GM15510 (cell line): ENCODE measurements around the gene OR10J1.

ENCODE experiments used
- POLR2A ChIP-seq: IDR thresholded peaks from 3 replicates; pipeline ENCODE4 v1.6.1; 2011; ENCODE audit warnings: borderline replicate concordance; ENCODE audit not compliant: insufficient read length; ENCODE audit errors: extremely low read depth

The OR10J1 gene, protein sequence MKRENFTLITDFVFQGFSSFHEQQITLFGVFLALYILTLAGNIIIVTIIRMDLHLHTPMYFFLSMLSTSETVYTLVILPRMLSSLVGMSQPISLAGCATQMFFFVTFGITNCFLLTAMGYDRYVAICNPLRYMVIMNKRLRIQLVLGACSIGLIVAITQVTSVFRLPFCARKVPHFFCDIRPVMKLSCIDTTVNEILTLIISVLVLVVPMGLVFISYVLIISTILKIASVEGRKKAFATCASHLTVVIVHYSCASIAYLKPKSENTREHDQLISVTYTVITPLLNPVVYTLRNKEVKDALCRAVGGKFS

DNA sequence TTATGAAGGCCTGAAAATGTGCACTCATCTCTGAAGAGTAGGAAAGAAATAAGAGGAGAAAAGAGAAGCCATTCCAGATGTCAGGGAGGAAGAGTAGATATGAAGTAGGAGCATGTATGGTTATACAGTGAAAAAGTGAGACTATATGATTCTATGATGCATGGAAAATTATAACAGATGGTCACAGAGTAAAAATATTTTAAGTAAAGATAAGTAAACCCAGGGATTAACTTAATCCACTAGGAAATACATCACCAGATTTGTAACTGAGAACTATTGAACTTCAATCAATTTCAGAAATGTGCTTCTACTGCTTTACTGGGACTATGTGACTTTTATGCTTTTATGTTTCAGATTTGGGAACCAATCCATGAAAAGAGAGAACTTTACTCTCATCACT is at the start of gene OR10J1:
TSS of gene OR10J1 (plus strand) at position 301 of the 400 bp plus-strand sequence. CDS start at position 371, 70 bp downstream.
- TF ChIP-seq POLR2A, result no peak

DNA sequence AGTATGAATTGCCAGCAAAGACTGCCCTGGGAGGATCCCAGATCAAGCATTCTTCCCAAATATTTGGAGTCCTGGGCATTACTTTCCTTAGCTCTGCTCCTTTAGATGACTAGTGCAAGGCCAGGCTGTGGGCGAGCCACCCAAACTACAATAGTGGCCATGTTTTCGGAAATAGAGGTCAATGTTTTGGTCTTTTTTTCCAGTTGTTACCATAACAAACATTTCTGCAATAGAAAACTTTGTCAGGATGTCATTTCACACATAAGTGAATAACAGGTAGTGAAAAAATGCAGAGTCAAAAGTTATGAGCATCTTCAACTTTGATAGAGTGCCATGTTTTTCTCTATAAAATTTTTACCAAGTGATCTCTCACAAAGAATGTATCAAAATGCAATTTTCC is 32.7 kb upstream of the OR10J1 start:
- no peak for TF ChIP-seq POLR2A

GRCh38 chr1:159408862-159409400 is 30.6 kb upstream of the OR10J1 start:
- TF ChIP-seq POLR2A, result no peak

GRCh38 chr1:159421821-159422220 is 17.7 kb upstream of the OR10J1 start:
- TF ChIP-seq POLR2A, result no peak

- no peak for TF ChIP-seq POLR2A
Observed at GRCh38 chr1:159428536-159428935, 11.0 kb upstream of the OR10J1 start.

- TF ChIP-seq POLR2A, result no peak
Observed at GRCh38 chr1:159429074-159429861, 10.3 kb upstream of the OR10J1 start.

GRCh38 chr1:159430985-159431384 is 8.5 kb upstream of the OR10J1 start:
- TF ChIP-seq POLR2A, result no peak

- TF ChIP-seq POLR2A, result no peak
Observed at GRCh38 chr1:159431904-159432303, 7.6 kb upstream of the OR10J1 start, which contains the start of gene OR10J4. OR10J4 (plus strand) TSS chr1:159432204.

GRCh38 chr1:159436469-159436868 is 3.1 kb upstream of the OR10J1 start:
- no peak for TF ChIP-seq POLR2A

GRCh38 chr1:159441360-159441759 is 1.8 kb downstream of the OR10J1 start:
- no peak for TF ChIP-seq POLR2A

DNA sequence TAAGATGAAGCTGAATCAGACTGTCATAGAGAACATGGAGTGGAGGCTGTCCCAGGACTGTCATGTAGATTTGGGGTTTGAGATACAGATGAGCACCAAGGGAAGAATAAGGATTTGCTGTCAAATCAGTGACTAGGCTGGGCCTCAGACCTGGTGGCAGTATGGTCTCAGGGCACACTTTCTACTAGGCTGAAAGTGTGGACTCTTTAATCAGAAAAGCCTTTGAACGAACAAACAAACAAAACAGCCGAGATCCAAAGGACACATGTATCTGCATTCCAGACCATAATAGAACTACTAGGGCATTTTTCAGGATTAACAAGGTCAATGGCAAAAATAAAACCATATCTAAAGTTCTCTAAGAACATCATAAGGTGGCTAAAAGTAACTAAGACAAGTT is 2.9 kb downstream of the OR10J1 start:
- TF ChIP-seq POLR2A, result no peak

DNA sequence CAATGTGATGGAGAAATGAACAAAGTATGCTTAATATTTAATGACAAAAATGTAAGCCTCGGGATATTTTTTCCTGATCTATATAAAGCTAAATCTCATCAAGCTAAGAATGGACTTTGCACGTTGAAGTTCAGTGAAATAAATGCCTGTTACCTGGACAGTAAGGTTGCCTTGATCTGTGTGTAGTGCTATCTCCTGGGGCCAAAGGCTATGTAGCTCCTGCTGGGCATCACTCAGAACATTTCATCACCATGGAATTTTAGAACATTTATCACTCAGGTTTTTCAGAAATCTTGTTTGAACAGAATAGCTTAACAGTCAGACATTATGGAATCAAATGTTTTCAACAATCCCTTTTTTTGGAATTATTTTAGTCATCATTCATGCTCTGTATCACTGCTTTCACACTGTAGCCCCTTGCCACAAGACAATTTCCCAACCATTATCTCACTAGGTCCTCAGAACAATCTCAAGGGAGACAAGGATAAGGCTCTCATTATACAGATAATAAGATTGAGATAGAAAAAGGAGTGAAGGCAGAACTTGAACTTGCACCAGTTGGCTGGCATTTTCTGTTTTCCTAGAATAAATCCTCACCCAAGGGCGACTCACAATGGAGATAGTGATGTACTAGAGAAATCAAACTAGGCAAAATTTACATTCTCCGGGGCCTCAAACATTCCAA is 3.7 kb downstream of the OR10J1 start:
- TF ChIP-seq POLR2A, result no peak

GRCh38 chr1:159444511-159444910 is 5.0 kb downstream of the OR10J1 start:
- no peak for TF ChIP-seq POLR2A

DNA sequence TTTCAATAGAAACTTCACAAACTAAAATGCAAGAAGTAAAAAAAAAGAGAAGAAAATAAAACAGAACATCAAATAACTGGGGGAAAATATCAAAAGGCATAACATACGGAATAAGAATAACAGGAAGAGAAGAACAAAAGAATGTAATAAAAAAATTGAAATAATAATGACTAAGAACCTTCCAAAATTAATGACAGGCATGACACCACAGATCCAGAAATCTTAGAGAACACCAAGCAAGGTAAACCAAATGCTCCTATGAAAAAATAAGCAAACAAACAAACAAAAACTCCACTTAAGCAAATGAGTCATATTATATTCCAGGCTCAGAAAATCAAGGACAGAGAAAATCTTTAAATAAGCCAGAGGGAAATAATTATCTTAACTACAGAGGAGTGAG is 8.7 kb downstream of the OR10J1 start:
- TF ChIP-seq POLR2A, result no peak

- TF ChIP-seq POLR2A, result no peak
Observed at GRCh38 chr1:159459551-159459950, 20.0 kb downstream of the OR10J1 start.
